Muscle layer of colon (tissue), 2 donors: ENCODE measurements around the gene ARHGAP24.

ENCODE experiments used
- H3K27ac ChIP-seq: one replicate; pipeline ENCODE4 v1.7.0; 2013; ENCODE audit warnings: low read depth, mild to moderate bottlenecking, low read length, moderate library complexity
- H3K27me3 ChIP-seq, 2 donors: one replicate each; pipeline ENCODE4 v1.7.0; 2013; ENCODE audit warnings: low read length in 2 of 2, mild to moderate bottlenecking in 2 of 2; ENCODE audit not compliant: insufficient read depth in 2 of 2, control insufficient read depth in 1 of 2
- H3K36me3 ChIP-seq: one replicate; pipeline ENCODE4 v1.7.0; 2013; ENCODE audit warnings: mild to moderate bottlenecking, low read length; ENCODE audit not compliant: insufficient read depth
- H3K4me1 ChIP-seq: one replicate; pipeline ENCODE4 v1.7.0; 2013; ENCODE audit warnings: mild to moderate bottlenecking, low read length; ENCODE audit not compliant: insufficient read depth
- H3K4me3 ChIP-seq, 2 donors: one replicate each; pipeline ENCODE4 v1.7.0; 2013; ENCODE audit warnings: low read length in 2 of 2, low read depth in 1 of 2, mild to moderate bottlenecking in 1 of 2, moderate library complexity in 1 of 2
- H3K9ac ChIP-seq: one replicate; pipeline ENCODE4 v1.7.0; 2013; ENCODE audit warnings: low read length
- H3K9me3 ChIP-seq: one replicate; pipeline ENCODE4 v1.7.0; 2013; ENCODE audit warnings: mild to moderate bottlenecking, low read length
- donor health status: abdominal sarcoma.
- donor health status: Adenocarcinoma of cecum.

ARHGAP24 gene

DNA sequence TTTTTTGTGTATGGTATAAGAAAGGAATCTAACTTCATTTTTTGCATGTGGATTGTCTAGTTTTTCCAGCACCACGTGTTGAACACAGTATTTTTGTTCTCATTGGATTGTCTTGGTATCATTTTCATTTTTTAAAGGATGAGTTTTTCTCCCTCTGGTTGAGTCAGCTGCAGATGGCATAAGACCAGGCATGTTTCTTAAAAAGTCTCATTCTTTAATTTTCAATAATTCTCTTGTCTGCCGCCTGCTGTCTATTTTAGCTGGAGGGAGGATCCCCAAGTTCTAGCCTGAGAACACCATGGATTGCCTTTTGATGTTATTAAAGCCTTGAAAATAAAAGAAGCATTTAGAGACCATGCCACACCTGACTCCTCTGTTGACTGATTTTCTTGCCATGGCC, 263.8 kb downstream of the ARHGAP24 start:
- Histone ChIP-seq H3K36me3 (no peaks in the 10 kb centered on the region), H3K9me3 (no peaks in the 10 kb centered on the region), H3K27ac (no peak overlapping the region), H3K4me1 (peaks cover 5% of the 10 kb centered on the region), H3K4me3 (no peak overlapping the region), H3K9ac (no peak overlapping the region), H3K27me3 (no peaks in the 10 kb centered on the region)

DNA sequence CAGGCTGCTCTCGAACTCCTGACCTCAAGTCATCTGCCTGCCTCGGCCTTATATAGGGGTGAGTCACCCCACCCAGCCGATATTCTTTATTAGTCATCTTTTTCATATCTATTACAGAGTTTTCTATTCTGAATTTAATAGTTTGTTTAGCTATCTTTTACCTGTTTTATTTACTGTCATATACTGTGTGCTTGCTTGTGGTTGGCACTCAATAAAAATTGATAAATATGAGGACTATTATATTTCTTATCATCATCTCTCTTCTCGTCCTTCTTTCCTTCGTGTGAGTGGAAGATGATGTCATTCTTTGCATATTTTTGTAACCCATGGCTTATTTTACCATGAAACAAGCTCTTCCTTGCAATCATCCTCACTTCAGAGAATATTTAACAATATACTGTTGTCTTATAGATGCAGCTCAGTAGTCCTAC, 265.5 kb downstream of the ARHGAP24 start:
- Histone ChIP-seq H3K27me3 (no peaks in the 10 kb centered on the region), H3K27ac (no peak overlapping the region), H3K4me1 (peaks cover 5% of the 10 kb centered on the region), H3K9me3 (no peaks in the 10 kb centered on the region), H3K4me3 (no peak overlapping the region), H3K36me3 (no peaks in the 10 kb centered on the region), H3K9ac (no peak overlapping the region)

DNA sequence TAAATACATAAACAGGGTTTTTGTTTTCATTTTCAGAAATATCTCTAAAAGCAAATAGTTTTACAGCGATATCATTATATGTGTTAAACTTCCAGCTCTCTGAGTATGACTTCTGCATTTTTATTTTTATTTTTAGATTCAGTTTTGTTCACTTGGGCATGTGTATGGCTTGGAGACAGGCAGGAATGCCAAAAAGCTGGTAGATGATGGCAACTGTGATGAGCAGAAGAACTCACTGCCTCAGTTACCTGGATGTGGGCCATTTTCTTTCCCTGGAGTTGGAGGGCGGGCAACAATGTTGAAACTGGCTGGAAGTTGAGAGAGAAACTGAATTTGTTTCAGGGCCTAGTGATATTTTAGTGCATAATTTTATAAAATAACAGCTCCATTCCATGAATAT, 266.4 kb downstream of the ARHGAP24 start:
- H3K9me3 ChIP-seq, result no peaks in the 10 kb centered on the region
- H3K4me3 ChIP-seq, result no peak overlapping the region
- peaks cover 5% of the 10 kb centered on the region for H3K4me1 ChIP-seq
- no peak overlapping the region for H3K9ac ChIP-seq
- no peak overlapping the region for H3K27ac ChIP-seq
- H3K36me3 ChIP-seq, result no peaks in the 10 kb centered on the region
- no peaks in the 10 kb centered on the region for H3K27me3 ChIP-seq

DNA sequence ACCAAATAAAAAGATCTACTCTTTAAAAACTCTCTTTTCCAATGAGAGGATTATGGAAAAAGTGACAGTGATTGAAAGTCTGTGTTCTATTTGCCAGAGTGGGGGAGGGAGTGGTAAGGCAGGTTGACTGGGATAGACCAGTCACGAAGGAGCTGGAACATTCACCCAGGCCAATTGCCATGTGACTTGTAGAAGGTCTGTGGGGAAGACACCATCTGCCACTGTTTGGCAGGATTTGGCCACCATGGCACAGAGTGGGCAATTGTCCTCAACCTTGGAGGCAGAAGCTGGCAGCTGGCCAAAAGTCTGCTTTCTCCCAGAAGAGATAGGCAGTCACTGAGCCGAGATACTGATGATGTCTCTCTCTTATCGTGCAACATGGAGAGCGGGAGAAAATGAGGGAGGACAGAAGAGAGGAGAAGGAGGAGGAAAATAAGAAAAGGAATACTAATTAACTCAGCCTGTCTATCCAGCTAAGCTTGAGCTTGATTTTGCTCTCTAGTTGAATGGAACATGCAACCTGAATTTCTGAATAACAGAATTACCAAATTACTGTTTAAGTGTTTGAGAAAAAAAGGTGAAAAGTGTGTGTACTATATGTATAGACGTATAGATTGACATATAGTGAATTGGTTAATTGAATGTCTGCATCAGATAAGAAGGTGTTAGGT, 267.1 kb downstream of the ARHGAP24 start:
- Histone ChIP-seq H3K27me3 (no peaks in the 10 kb centered on the region), H3K4me1 (peaks cover 5% of the 10 kb centered on the region), H3K9me3 (no peaks in the 10 kb centered on the region), H3K4me3 (no peak overlapping the region), H3K36me3 (no peaks in the 10 kb centered on the region), H3K9ac (no peak overlapping the region), H3K27ac (no peak overlapping the region)

DNA sequence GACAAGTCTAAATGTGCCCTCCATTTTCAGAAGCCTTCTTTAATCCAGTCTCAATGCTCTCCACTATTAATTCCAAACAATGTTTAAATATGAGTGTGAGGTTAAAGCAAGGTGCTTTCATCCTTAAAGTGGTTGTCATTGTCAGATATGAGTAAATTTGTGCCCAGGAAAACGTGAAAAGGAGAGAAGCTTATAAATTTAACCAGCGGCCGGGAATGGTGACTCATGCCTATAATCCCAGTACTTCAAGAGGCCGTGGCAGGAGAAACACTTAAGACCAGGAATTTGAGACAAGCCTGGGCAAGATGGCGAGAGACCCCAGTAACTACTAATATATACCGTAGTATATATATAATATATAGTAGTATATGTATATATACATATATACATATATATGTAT, 270.0 kb downstream of the ARHGAP24 start:
- H3K4me1 ChIP-seq, result no peaks in the 10 kb centered on the region
- no peak overlapping the region for H3K9ac ChIP-seq
- no peaks in the 10 kb centered on the region for H3K36me3 ChIP-seq
- H3K27me3 ChIP-seq, result no peaks in the 10 kb centered on the region
- no peak overlapping the region for H3K27ac ChIP-seq
- no peak overlapping the region for H3K4me3 ChIP-seq
- no peaks in the 10 kb centered on the region for H3K9me3 ChIP-seq

DNA sequence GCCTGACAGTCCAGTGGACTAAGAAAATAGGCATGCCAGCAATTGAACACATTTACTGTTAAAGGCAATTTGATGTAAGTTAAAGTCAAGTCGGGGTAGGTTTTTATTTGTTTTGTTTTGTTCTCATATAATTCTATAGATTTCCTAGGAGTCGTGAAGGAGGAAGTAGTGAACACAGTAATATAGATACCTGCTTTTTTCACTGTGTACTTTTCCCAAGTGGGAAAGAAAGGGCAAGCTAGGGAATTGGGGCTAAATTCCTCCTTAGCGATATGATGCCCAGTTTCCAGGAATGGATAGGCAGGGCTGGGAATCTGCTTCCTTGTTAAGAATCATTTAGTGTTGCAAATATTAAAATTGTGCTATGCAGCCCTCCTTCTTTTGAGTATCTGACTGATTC, 271.0 kb downstream of the ARHGAP24 start:
- no peak overlapping the region for H3K4me3 ChIP-seq
- no peaks in the 10 kb centered on the region for H3K9me3 ChIP-seq
- no peak overlapping the region for H3K9ac ChIP-seq
- no peaks in the 10 kb centered on the region for H3K27me3 ChIP-seq
- no peak overlapping the region for H3K27ac ChIP-seq
- H3K36me3 ChIP-seq, result no peaks in the 10 kb centered on the region
- no peaks in the 10 kb centered on the region for H3K4me1 ChIP-seq

DNA sequence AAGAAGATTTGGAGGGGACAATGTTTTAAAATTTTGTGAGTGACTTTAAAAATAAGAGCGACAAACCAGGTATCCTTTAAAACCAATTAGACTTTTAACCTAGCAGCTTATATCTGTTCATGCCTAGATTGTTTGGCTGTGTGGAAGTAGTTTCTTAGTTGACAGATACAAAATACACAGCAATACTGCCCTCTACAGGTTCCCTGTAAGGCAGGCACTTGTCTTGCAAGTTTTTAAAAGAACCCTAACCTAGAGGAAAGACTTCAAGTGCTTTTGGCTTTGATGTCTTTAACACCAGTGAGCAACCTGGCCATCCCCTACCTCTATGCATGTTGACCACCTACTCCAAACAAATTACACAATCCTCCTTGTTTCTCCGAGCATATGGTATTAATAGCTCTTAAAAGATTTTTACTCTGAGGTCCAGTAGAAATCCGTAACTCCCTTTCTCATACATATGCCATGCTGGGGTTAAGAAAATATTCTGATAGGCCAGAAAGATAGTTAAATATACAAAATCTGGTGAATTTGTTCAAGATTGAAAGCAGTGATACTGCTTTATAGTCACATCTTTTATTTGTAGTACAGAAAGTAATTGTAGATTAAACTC, 273.0 kb downstream of the ARHGAP24 start:
- Histone ChIP-seq H3K4me3 (no peak overlapping the region), H3K27ac (no peak overlapping the region), H3K9me3 (no peaks in the 10 kb centered on the region), H3K4me1 (no peaks in the 10 kb centered on the region), H3K36me3 (no peaks in the 10 kb centered on the region), H3K9ac (no peak overlapping the region), H3K27me3 (no peaks in the 10 kb centered on the region)

DNA sequence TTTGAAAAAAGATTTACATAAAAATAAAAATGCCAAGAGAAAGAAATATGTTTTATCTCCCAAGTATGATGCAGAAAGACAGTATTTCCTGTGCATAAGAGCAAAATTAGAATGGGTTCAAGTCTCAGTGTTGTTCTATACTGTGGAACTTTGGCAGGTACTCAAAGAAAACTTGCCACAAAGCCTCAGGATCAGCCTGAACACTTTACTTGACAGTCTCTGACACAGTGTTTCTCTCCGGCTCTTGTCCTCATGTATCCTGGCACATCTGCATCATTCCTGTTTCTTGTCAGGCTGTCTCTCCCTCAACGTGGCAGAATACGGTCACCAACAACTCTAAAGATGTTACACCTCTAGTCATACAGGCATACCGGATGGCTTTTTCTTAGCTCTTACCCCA, 273.7 kb downstream of the ARHGAP24 start:
- no peak overlapping the region for H3K4me3 ChIP-seq
- no peak overlapping the region for H3K27ac ChIP-seq
- no peaks in the 10 kb centered on the region for H3K9me3 ChIP-seq
- no peaks in the 10 kb centered on the region for H3K27me3 ChIP-seq
- no peak overlapping the region for H3K9ac ChIP-seq
- no peaks in the 10 kb centered on the region for H3K36me3 ChIP-seq
- H3K4me1 ChIP-seq, result no peaks in the 10 kb centered on the region

DNA sequence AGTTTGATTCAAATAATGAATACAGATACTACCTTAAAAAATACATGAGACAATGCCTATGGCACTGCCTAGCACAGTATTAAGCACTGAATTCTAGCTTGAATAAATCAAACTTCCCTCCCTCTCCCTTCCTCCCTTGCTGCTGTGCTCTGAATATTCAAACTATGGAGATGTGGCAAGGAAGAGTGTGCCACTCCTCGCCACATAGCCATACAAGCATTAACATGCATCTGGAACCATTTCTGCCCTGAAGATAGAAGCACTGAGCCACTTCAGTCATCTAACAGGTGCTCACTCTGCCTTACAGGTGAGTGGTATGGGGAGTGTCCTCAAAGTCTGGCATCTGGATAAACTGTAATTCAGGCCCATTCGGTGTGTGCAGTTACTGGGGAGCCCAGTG, 276.9 kb downstream of the ARHGAP24 start:
- Histone ChIP-seq H3K36me3 (no peaks in the 10 kb centered on the region), H3K4me3 (no peak overlapping the region), H3K27me3 (no peaks in the 10 kb centered on the region), H3K4me1 (no peaks in the 10 kb centered on the region), H3K9ac (no peak overlapping the region), H3K27ac (no peak overlapping the region), H3K9me3 (no peaks in the 10 kb centered on the region)

DNA sequence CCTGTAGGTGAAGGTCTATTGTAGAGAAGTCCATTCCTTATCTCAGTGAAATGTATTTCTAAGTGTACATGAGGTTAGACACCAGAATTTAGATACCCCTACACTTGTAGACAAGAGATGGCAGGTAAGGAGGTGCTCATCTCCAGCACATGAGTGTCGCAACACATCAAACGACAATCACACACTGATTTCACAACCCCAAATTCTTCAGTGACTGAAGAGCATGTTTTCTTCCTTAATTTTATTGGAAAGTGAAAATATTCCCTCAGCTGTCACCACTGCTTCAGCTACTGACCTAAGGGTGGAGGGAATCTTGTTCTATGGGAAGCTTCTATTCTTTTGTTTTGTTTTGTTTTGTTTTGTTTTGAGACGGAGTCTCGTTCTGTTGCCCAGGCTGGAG, 280.3 kb downstream of the ARHGAP24 start:
- H3K27ac ChIP-seq, result no peak overlapping the region
- no peaks in the 10 kb centered on the region for H3K9me3 ChIP-seq
- H3K4me3 ChIP-seq, result no peak overlapping the region
- no peak overlapping the region for H3K9ac ChIP-seq
- no peaks in the 10 kb centered on the region for H3K36me3 ChIP-seq
- peaks cover under 1% of the 10 kb centered on the region for H3K4me1 ChIP-seq
- no peaks in the 10 kb centered on the region for H3K27me3 ChIP-seq

DNA sequence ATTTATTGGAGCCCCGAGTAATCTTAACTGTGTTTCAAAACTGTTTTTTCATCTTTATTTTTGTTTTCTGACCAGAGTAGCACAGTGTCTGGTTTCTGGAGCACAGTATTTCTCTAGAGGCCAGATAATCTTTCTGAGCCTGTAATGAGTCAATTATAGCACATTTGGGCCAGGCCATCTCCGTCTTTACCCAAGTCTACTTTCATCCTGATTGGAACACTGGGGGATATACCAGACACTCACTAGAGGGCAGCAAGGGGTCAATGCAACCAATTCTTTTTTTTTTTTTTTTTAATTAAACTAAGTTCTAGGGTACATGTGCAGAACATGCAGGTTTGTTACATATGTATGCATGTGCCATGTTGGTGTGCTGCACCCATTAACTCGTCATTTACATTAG, 282.0 kb downstream of the ARHGAP24 start:
- H3K27me3 ChIP-seq, result no peaks in the 10 kb centered on the region
- H3K4me3 ChIP-seq, result no peak overlapping the region
- H3K9me3 ChIP-seq, result no peaks in the 10 kb centered on the region
- H3K27ac ChIP-seq, result no peak overlapping the region
- H3K4me1 ChIP-seq, result peaks cover 16% of the 10 kb centered on the region
- no peaks in the 10 kb centered on the region for H3K36me3 ChIP-seq
- no peak overlapping the region for H3K9ac ChIP-seq

DNA sequence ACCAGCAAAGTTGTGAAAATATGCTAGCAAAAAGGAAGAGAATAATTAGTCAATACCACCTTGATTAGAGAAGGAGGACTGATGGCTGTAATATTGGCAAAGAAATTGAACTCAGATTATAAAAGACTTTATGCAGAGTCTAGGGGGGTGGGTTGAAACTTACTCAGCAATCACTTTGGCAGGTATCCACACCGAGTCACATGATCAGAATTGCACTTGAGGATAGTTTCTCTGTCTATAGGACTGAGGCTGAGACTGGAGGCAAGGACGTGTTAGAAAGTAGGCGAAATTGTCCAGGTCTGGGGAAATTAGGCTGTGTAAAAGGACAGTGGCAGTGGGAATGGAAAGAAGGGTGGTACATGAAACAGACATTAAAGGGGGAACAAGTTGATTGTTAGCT, 284.4 kb downstream of the ARHGAP24 start:
- H3K4me3 ChIP-seq, result no peak overlapping the region
- peaks cover 24% of the 10 kb centered on the region for H3K4me1 ChIP-seq
- H3K27ac ChIP-seq, result no peak overlapping the region
- H3K9me3 ChIP-seq, result no peaks in the 10 kb centered on the region
- H3K9ac ChIP-seq, result no peak overlapping the region
- no peaks in the 10 kb centered on the region for H3K36me3 ChIP-seq
- H3K27me3 ChIP-seq, result no peaks in the 10 kb centered on the region
